ENCODE measurements around the gene IL17RA. TPM values are rescaled to one million over a fixed set of nuclear protein-coding genes. Genes with fewer than 3 reads are reported as not detected.

Gene IL17RA
- total RNA-seq, 1 donor from 2014 or later, result 11.6 TPM

DNA sequence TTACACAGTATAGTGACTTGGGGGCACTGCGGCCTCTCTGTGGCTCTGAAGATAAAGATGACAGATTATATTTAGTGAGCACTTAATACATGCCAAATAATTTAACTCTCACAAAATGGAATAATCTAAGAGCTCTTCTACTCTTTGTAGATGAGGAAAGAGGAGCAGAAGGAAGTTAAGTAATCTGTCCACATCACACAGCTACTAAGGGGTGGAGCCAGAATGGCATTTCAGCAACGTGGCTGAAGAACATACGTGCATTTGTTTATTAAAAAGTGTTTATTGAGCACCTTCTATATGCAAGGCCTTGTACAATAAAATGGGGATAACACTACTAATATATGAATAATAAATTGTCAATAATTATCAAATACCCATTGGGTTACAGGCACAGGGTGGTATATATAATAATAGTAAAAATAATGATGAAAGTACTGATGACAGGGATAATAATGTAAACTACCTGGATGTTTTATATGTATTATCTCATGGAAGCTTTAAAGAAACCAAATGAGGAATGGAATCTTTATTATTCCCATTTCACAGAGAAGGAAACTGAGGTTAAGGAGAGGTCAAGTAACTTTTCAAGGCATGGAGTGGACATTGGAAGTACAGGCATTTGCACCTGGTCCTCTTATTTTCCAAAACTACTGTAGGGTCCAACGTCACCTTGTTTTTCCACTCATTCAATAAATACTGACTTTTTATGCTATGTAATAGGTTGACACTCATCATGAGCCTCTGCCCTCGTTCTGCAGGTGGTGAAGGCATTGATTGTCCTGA lies 38.0 kb upstream of the IL17RA start:
- Mint-ChIP-seq H3K9me3 (ENCODE audit: low read depth) (no peaks in the 10 kb centered on the region), H3K4me3 (ENCODE audit: unreplicated experiment) (no peak overlapping the region), H3K27me3 (ENCODE audit: low read depth) (peaks cover 25% of the 10 kb centered on the region), H3K36me3 (ENCODE audit: low read depth) (no peaks in the 10 kb centered on the region), H3K4me1 (ENCODE audit: low read depth) (no peaks in the 10 kb centered on the region), H3K27ac (ENCODE audit: unreplicated experiment) (no peak overlapping the region)
- DNase-seq (ENCODE audit: low spot score), result no peak
- TF ChIP-seq, protein P1, sequence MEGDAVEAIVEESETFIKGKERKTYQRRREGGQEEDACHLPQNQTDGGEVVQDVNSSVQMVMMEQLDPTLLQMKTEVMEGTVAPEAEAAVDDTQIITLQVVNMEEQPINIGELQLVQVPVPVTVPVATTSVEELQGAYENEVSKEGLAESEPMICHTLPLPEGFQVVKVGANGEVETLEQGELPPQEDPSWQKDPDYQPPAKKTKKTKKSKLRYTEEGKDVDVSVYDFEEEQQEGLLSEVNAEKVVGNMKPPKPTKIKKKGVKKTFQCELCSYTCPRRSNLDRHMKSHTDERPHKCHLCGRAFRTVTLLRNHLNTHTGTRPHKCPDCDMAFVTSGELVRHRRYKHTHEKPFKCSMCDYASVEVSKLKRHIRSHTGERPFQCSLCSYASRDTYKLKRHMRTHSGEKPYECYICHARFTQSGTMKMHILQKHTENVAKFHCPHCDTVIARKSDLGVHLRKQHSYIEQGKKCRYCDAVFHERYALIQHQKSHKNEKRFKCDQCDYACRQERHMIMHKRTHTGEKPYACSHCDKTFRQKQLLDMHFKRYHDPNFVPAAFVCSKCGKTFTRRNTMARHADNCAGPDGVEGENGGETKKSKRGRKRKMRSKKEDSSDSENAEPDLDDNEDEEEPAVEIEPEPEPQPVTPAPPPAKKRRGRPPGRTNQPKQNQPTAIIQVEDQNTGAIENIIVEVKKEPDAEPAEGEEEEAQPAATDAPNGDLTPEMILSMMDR (IDR thresholded peaks at IDR 0.05), result no peak

- Mint-ChIP-seq H3K9me3 (ENCODE audit: low read depth) (no peaks in the 10 kb centered on the region), H3K4me3 (ENCODE audit: unreplicated experiment) (no peak overlapping the region), H3K27ac (ENCODE audit: unreplicated experiment) (no peak overlapping the region), H3K4me1 (ENCODE audit: low read depth) (no peaks in the 10 kb centered on the region), H3K36me3 (ENCODE audit: low read depth) (no peaks in the 10 kb centered on the region), H3K27me3 (ENCODE audit: low read depth) (peaks cover 26% of the 10 kb centered on the region)
- no peak for DNase-seq (ENCODE audit: low spot score)
- TF ChIP-seq, protein P1 (IDR thresholded peaks at IDR 0.05), result no peak
Observed at GRCh38 chr22:17047656-17048055, 37.1 kb upstream of the IL17RA start.

- H3K27ac Mint-ChIP-seq (ENCODE audit: unreplicated experiment), result no peak overlapping the region
- no peaks in the 10 kb centered on the region for H3K9me3 Mint-ChIP-seq (ENCODE audit: low read depth)
- no peak overlapping the region for H3K4me3 Mint-ChIP-seq (ENCODE audit: unreplicated experiment)
- no peak for DNase-seq (ENCODE audit: low spot score)
- H3K36me3 Mint-ChIP-seq (ENCODE audit: low read depth), result no peaks in the 10 kb centered on the region
- peaks cover 42% of the 10 kb centered on the region for H3K27me3 Mint-ChIP-seq (ENCODE audit: low read depth)
- peaks cover 2% of the 10 kb centered on the region for H3K4me1 Mint-ChIP-seq (ENCODE audit: low read depth)
- TF ChIP-seq, protein P1 (IDR thresholded peaks at IDR 0.05), result no peak
Observed at GRCh38 chr22:17056058-17056457, 28.7 kb upstream of the IL17RA start.

GRCh38 chr22:17056807-17057206 lies 28.0 kb upstream of the IL17RA start:
- DNase-seq (ENCODE audit: low spot score), result no peak
- peaks cover 2% of the 10 kb centered on the region for H3K4me1 Mint-ChIP-seq (ENCODE audit: low read depth)
- TF ChIP-seq, protein P1 (IDR thresholded peaks at IDR 0.05), result no peak
- no peaks in the 10 kb centered on the region for H3K9me3 Mint-ChIP-seq (ENCODE audit: low read depth)
- H3K36me3 Mint-ChIP-seq (ENCODE audit: low read depth), result no peaks in the 10 kb centered on the region
- peaks cover 40% of the 10 kb centered on the region for H3K27me3 Mint-ChIP-seq (ENCODE audit: low read depth)
- no peak overlapping the region for H3K27ac Mint-ChIP-seq (ENCODE audit: unreplicated experiment)
- no peak overlapping the region for H3K4me3 Mint-ChIP-seq (ENCODE audit: unreplicated experiment)

- TF ChIP-seq, protein P1 (IDR thresholded peaks at IDR 0.05), result peak; percentile 92
- no peaks in the 10 kb centered on the region for H3K9me3 Mint-ChIP-seq (ENCODE audit: low read depth)
- H3K4me3 Mint-ChIP-seq (ENCODE audit: unreplicated experiment), result no peak overlapping the region
- peaks cover 4% of the 10 kb centered on the region for H3K4me1 Mint-ChIP-seq (ENCODE audit: low read depth)
- no peaks in the 10 kb centered on the region for H3K36me3 Mint-ChIP-seq (ENCODE audit: low read depth)
- DNase-seq (ENCODE audit: low spot score), result no peak
- H3K27ac Mint-ChIP-seq (ENCODE audit: unreplicated experiment), result no peak overlapping the region
- H3K27me3 Mint-ChIP-seq (ENCODE audit: low read depth), result peaks cover 41% of the 10 kb centered on the region
Observed at GRCh38 chr22:17057959-17058814, 26.6 kb upstream of the IL17RA start.
